Chondrocyte (in vitro differentiated cells): ENCODE data around the gene PTGER1. TPM values are rescaled to one million over a fixed set of nuclear protein-coding genes. Genes with fewer than 3 reads are reported as not detected.
A peak's percentile ranks its signal among the peaks of the same experiment; 100 is the strongest.
"Not testable (repeated sequence)": the region's sequence is repeated elsewhere in the genome, so short reads cannot be mapped to it uniquely, and the experiment has no call there.

Source experiments
- DNase-seq: peaks from one replicate; pipeline ENCODE4 v3.0.0; 2021; ENCODE audit warnings: mixed read lengths, low spot score
- H3K27ac Mint-ChIP-seq: one replicate; pipeline ENCODE4 v1.8.0; 2021; ENCODE audit warnings: mild to moderate bottlenecking, moderate library complexity, mixed read lengths; ENCODE audit not compliant: unreplicated experiment
- H3K27me3 Mint-ChIP-seq: 2 replicates; pipeline ENCODE4 v1.8.0; 2021; ENCODE audit warnings: low read depth, mixed read lengths
- H3K36me3 Mint-ChIP-seq: 2 replicates; pipeline ENCODE4 v1.8.0; 2021; ENCODE audit warnings: low read depth, mixed read lengths
- H3K4me1 Mint-ChIP-seq: 2 replicates; pipeline ENCODE4 v1.8.0; 2021; ENCODE audit warnings: low read depth, mild to moderate bottlenecking, mixed read lengths
- H3K4me3 Mint-ChIP-seq: one replicate; pipeline ENCODE4 v1.8.0; 2021; ENCODE audit warnings: mild to moderate bottlenecking, moderate library complexity, mixed read lengths; ENCODE audit not compliant: unreplicated experiment
- H3K9me3 Mint-ChIP-seq: 2 replicates; pipeline ENCODE4 v1.8.0; 2021; ENCODE audit warnings: low read depth, mixed read lengths
- total RNA-seq: library from RNA; stranded (reverse); gene quantifications from 3 replicates; pipeline ENCODE4 v1.2.1, GENCODE V29; 2021
- TF ChIP-seq, protein P1 (sequence below): fragments of 200-600 bp; sonication (generic); IDR thresholded peaks from 2 replicates; pipeline ENCODE4 v1.5.0; 2021; ENCODE audit warnings: antibody characterized with exemption, mild to moderate bottlenecking, moderate library complexity

PTGER1 gene
- total RNA-seq, 1 donor from 2014 or later = 1.6 TPM

DNA sequence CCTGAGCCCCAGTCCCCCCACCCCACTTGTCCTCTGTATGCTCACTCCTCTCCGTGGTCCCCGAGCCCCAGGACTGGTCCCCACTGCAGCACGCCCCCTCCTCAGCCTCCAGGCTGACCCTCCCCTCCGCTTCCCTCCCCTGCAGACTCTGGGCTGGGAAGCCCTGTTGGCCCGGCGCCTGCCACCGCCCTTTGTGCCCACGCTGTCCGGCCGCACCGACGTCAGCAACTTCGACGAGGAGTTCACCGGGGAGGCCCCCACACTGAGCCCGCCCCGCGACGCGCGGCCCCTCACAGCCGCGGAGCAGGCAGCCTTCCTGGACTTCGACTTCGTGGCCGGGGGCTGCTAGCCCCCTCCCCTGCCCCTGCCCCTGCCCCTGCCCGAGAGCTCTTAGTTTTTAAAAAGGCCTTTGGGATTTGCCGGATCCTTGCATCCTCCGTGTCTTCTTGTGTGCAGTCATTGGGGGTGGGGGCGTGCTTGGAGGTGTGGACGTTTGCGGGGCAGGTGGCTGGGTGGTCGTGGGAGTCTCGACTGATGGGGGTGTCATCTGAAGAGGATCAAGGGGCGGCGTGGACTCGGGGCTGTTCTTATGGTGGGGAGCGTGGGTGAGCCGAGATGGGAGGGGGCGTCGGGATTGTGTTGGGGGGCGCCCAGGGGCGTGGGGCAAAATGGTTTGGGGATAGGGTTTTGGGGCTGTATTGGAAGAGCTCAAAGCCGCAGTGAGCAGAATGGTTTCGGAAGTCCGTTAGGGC, 3.5 kb downstream of the PTGER1 start:
- Mint-ChIP-seq H3K4me1 (peaks cover 28% of the 10 kb centered on the region), H3K27ac (no peak overlapping the region), H3K9me3 (no peaks in the 10 kb centered on the region), H3K4me3 (no peak overlapping the region), H3K36me3 (peaks cover 7% of the 10 kb centered on the region), H3K27me3 (no peaks in the 10 kb centered on the region)
- TF ChIP-seq, protein P1, sequence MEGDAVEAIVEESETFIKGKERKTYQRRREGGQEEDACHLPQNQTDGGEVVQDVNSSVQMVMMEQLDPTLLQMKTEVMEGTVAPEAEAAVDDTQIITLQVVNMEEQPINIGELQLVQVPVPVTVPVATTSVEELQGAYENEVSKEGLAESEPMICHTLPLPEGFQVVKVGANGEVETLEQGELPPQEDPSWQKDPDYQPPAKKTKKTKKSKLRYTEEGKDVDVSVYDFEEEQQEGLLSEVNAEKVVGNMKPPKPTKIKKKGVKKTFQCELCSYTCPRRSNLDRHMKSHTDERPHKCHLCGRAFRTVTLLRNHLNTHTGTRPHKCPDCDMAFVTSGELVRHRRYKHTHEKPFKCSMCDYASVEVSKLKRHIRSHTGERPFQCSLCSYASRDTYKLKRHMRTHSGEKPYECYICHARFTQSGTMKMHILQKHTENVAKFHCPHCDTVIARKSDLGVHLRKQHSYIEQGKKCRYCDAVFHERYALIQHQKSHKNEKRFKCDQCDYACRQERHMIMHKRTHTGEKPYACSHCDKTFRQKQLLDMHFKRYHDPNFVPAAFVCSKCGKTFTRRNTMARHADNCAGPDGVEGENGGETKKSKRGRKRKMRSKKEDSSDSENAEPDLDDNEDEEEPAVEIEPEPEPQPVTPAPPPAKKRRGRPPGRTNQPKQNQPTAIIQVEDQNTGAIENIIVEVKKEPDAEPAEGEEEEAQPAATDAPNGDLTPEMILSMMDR = no peak
- DNase-seq = no peak

GRCh38 chr19:14470031-14470876, 4.9 kb downstream of the PTGER1 start:
- no peak overlapping the region for H3K27ac Mint-ChIP-seq
- peaks cover 9% of the 10 kb centered on the region for H3K36me3 Mint-ChIP-seq
- peaks cover 14% of the 10 kb centered on the region for H3K4me1 Mint-ChIP-seq
- H3K4me3 Mint-ChIP-seq = no peak overlapping the region
- TF ChIP-seq, protein P1 = no peak
- H3K9me3 Mint-ChIP-seq = no peaks in the 10 kb centered on the region
- no peaks in the 10 kb centered on the region for H3K27me3 Mint-ChIP-seq
- peak; percentile 91 for DNase-seq

GRCh38 chr19:14467816-14468215, 7.3 kb downstream of the PTGER1 start:
- H3K36me3 Mint-ChIP-seq = peaks cover 14% of the 10 kb centered on the region
- H3K4me1 Mint-ChIP-seq = peaks cover 3% of the 10 kb centered on the region
- no peaks in the 10 kb centered on the region for H3K27me3 Mint-ChIP-seq
- H3K4me3 Mint-ChIP-seq = no peak overlapping the region
- no peak for DNase-seq
- H3K9me3 Mint-ChIP-seq = no peaks in the 10 kb centered on the region
- H3K27ac Mint-ChIP-seq = no peak overlapping the region
- TF ChIP-seq, protein P1 = peak; percentile 15

- Mint-ChIP-seq H3K4me1 (no peaks in the 10 kb centered on the region), H3K27ac (no peak overlapping the region), H3K27me3 (no peaks in the 10 kb centered on the region), H3K36me3 (peaks cover 14% of the 10 kb centered on the region), H3K9me3 (no peaks in the 10 kb centered on the region), H3K4me3 (no peak overlapping the region)
- DNase-seq = no peak
- TF ChIP-seq, protein P1 = no peak
Observed at GRCh38 chr19:14467391-14467790, 7.8 kb downstream of the PTGER1 start.

- no peak for DNase-seq
- H3K36me3 Mint-ChIP-seq = peaks cover 23% of the 10 kb centered on the region
Observed at GRCh38 chr19:14463747-14464146, 11.4 kb downstream of the PTGER1 start.

GRCh38 chr19:14462401-14462800, 12.8 kb downstream of the PTGER1 start:
- H3K9me3 Mint-ChIP-seq, DNase-seq, H3K4me3 Mint-ChIP-seq, H3K27ac Mint-ChIP-seq, H3K27me3 Mint-ChIP-seq, H3K4me1 Mint-ChIP-seq: not testable (repeated sequence)
- peaks cover 19% of the 10 kb centered on the region for H3K36me3 Mint-ChIP-seq

More at GRCh38 chr19:14463747-14464146, 11.4 kb downstream of the PTGER1 start:
- TF ChIP-seq, protein P1 = no peak
- H3K4me1 Mint-ChIP-seq = no peaks in the 10 kb centered on the region
- no peaks in the 10 kb centered on the region for H3K27me3 Mint-ChIP-seq
- no peaks in the 10 kb centered on the region for H3K9me3 Mint-ChIP-seq
- H3K4me3 Mint-ChIP-seq = no peak overlapping the region
- H3K27ac Mint-ChIP-seq = no peak overlapping the region
